Keratinocyte (primary cell): ENCODE data around the gene PRR7. TPM values are rescaled to one million over a fixed set of nuclear protein-coding genes. Genes with fewer than 3 reads are reported as not detected.

Source experiments
- DNase-seq: peaks from one replicate; pipeline ENCODE4 v3.0.0-alpha.2; 2011; ENCODE audit warnings: low read depth, missing footprints, low spot score
- FAIRE-seq: peaks from 2 replicates; lab custom pipeline; 2011; peaks lifted over from hg19 to GRCh38; lab: Jason Lieb, UNC
- H2AFZ ChIP-seq: 2 replicates; pipeline ENCODE4 v1.6.0; 2012; ENCODE audit warnings: low read length, control low read depth, inconsistent platforms; ENCODE audit not compliant: control insufficient read depth
- H3K27ac ChIP-seq: 2 replicates; pipeline ENCODE4 v1.5.1; 2011; ENCODE audit warnings: low read length; ENCODE audit not compliant: control insufficient read depth, insufficient read depth
- H3K27me3 ChIP-seq: 3 replicates; pipeline ENCODE4 v1.6.0; 2011; ENCODE audit warnings: low read length; ENCODE audit not compliant: control insufficient read depth, insufficient read depth; ENCODE audit errors: extremely low read depth
- H3K36me3 ChIP-seq, 2 experiments: 2 replicates in 1 of 2; 3 replicates in 1 of 2; pipeline ENCODE4 v1.5.1; 2011; ENCODE audit warnings: low read length in 2 of 2, mild to moderate bottlenecking in 1 of 2; ENCODE audit not compliant: control insufficient read depth in 2 of 2, insufficient read depth in 2 of 2; ENCODE audit errors: extremely low read depth in 1 of 2
- H3K4me1 ChIP-seq: 3 replicates; pipeline ENCODE4 v1.5.1; 2011; ENCODE audit warnings: low read length; ENCODE audit not compliant: control insufficient read depth, insufficient read depth; ENCODE audit errors: extremely low read depth
- H3K4me2 ChIP-seq: 3 replicates; pipeline ENCODE4 v1.6.0; 2011; ENCODE audit warnings: low read depth, low read length; ENCODE audit not compliant: control insufficient read depth, insufficient read depth; ENCODE audit errors: extremely low read depth
- H3K4me3 ChIP-seq, 3 experiments: fragments of 200-600 bp in 1 of 3; sonication (generic) in 1 of 3; 2 replicates in 2 of 3; 3 replicates in 1 of 3; pipeline ENCODE4 v1.5.1; 2011 to 2016; ENCODE audit warnings: low read length in 3 of 3, mild to moderate bottlenecking in 3 of 3, control low read depth in 2 of 3, inconsistent platforms in 1 of 3, low read depth in 1 of 3, mixed read lengths in 1 of 3, mixed run types in 1 of 3, moderate library complexity in 1 of 3; ENCODE audit not compliant: control insufficient read depth in 2 of 3, insufficient read depth in 2 of 3; ENCODE audit errors: extremely low read depth in 1 of 3
- H3K79me2 ChIP-seq: 2 replicates; pipeline ENCODE4 v1.6.0; 2012; ENCODE audit warnings: low read length; ENCODE audit not compliant: control insufficient read depth, insufficient read depth
- H3K9ac ChIP-seq: 3 replicates; pipeline ENCODE4 v1.6.0; 2011; ENCODE audit warnings: low read length; ENCODE audit not compliant: control insufficient read depth, insufficient read depth; ENCODE audit errors: extremely low read depth
- H3K9me1 ChIP-seq: 3 replicates; pipeline ENCODE4 v1.6.0; 2011; ENCODE audit warnings: low read length; ENCODE audit not compliant: control insufficient read depth, insufficient read depth; ENCODE audit errors: extremely low read depth
- H3K9me3 ChIP-seq: 2 replicates; pipeline ENCODE4 v1.5.1; 2012; ENCODE audit warnings: low read depth, low read length; ENCODE audit not compliant: control insufficient read depth
- H4K20me1 ChIP-seq: 3 replicates; pipeline ENCODE4 v1.6.0; 2011; ENCODE audit warnings: low read length; ENCODE audit not compliant: control insufficient read depth, insufficient read depth; ENCODE audit errors: extremely low read depth
- CTCF ChIP-seq, 3 experiments: IDR thresholded peaks in 1 of 3; conservative IDR thresholded peaks in 1 of 3; optimal IDR thresholded peaks in 1 of 3; 2 replicates in 2 of 3; 3 replicates in 1 of 3; pipeline versions ENCODE3 to v1.5.1; 2011; ENCODE audit warnings: low read length in 3 of 3, mild to moderate bottlenecking in 3 of 3, moderate library complexity in 2 of 3, control low read depth in 1 of 3, inconsistent platforms in 1 of 3; ENCODE audit not compliant: insufficient read depth in 2 of 3; ENCODE audit errors: extremely low read depth in 1 of 3
- EZH2 ChIP-seq: IDR thresholded peaks from one replicate; pipeline ENCODE4 v1.6.1; 2012; ENCODE audit warnings: inconsistent platforms, mild to moderate bottlenecking, low read length, moderate library complexity
- dilution Hi-C: fragments of 300-500 bp; cut with MboI; formaldehyde crosslinking; loops from one replicate; pipeline ENCODE4 v1.7.0; 2020; ENCODE audit warnings: low sequenced_read_pairs; ENCODE audit not compliant: extremely low pct_ligation_motif_present
- polyA plus RNA-seq, 5 experiments: library from polyadenylated mRNA; depleted of rRNA in 3 of 5; stranded (reverse) in 3 of 5; stranded (forward) in 1 of 5; unstranded in 1 of 5; fragments of >200 nt; gene quantifications; 1 replicate in 1 of 5; 2 replicates in 3 of 5; 3 replicates in 1 of 5; pipeline versions ENCODE4 v1.2.1 to v1.2.3, GENCODE V29; 2011 to 2012; ENCODE audit warnings: missing spikeins in 2 of 5, low read depth in 1 of 5, low replicate concordance in 1 of 5

Gene PRR7
- polyA plus RNA-seq, 1 donor (not counting 4 experiments of a cell fraction or from before 2014, with no cell fraction given) = 1.1 TPM

GRCh38 chr5:177427919-177428573 is 18.6 kb upstream of the PRR7 start:
- Histone ChIP-seq H3K79me2 (peaks cover 33% of the 10 kb centered on the region), H3K9me3 (no peaks in the 10 kb centered on the region), H3K4me1 (peaks cover 61% of the 10 kb centered on the region), H3K9me1 (no peaks in the 10 kb centered on the region), H3K4me3 (peak overlapping the region; percentile 77 to 93 (median 86)), H3K36me3 (peaks cover 13 to 26% of the 10 kb centered on the region in 2 experiments), H3K9ac (peak overlapping the region; percentile 89), H2AFZ (no peak overlapping the region), H3K4me2 (peak overlapping the region; percentile 100), H3K27me3 (no peaks in the 10 kb centered on the region), H3K27ac (peak overlapping the region; percentile 86), H4K20me1 (no peaks in the 10 kb centered on the region)
- no peak for DNase-seq
- dilution Hi-C loops = no loop called here
- no peak for FAIRE-seq
- TF ChIP-seq EZH2 (no peak), CTCF (optimal IDR thresholded peaks at IDR 0.05 in 1 of 3, IDR thresholded peaks at IDR 0.05 in 1 of 3, conservative IDR thresholded peaks at IDR 0.05 in 1 of 3; ENCODE audit: extremely low read depth in 1 of 3, insufficient read depth in 2 of 3, low read length in 3 of 3) (no peak)

- FAIRE-seq = no peak
- Histone ChIP-seq H3K79me2 (peaks cover 33% of the 10 kb centered on the region), H3K27ac (peak overlapping the region; percentile 8), H4K20me1 (no peaks in the 10 kb centered on the region), H3K9ac (peak overlapping the region; percentile 20), H3K9me3 (no peaks in the 10 kb centered on the region), H3K9me1 (no peaks in the 10 kb centered on the region), H3K27me3 (no peaks in the 10 kb centered on the region), H2AFZ (no peak overlapping the region), H3K4me3 (no peak overlapping the region), H3K36me3 (peaks cover 15 to 31% of the 10 kb centered on the region in 2 experiments), H3K4me2 (peak overlapping the region; percentile 30), H3K4me1 (peaks cover 66% of the 10 kb centered on the region)
- no peak for DNase-seq
- dilution Hi-C loops = no loop called here
- TF ChIP-seq EZH2 (no peak), CTCF (optimal IDR thresholded peaks at IDR 0.05 in 1 of 3, IDR thresholded peaks at IDR 0.05 in 1 of 3, conservative IDR thresholded peaks at IDR 0.05 in 1 of 3; ENCODE audit: extremely low read depth in 1 of 3, insufficient read depth in 2 of 3, low read length in 3 of 3) (no peak)
Observed at GRCh38 chr5:177428574-177429217, 17.9 kb upstream of the PRR7 start.
